Measurements from ENCODE around the gene NFE2L2. TPM values are rescaled to one million over a fixed set of nuclear protein-coding genes. Genes with fewer than 3 reads are reported as not detected.

NFE2L2 gene
- total RNA-seq, 1 experiment from 2014 or later, result 24.2 TPM

DNA sequence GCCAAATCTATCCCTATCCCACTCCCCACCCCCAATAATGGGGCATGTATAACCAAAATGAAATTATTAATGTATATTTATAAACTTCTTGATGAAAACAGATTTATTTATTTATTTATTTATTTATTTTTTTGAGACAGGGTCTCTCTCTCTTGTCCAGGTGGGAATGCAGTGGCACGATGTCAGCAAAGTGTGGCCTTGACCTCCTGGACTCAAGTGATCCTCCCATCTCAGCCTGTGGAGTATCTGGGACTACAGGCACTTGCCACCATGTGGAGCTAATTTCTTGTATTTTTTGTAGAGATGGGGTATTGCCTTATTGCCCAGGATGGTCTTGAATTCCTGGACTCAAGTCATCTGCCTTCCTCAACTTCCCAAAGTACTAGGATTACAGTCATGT, 79.9 kb downstream of the NFE2L2 start:
- Histone ChIP-seq H3K27me3 (ENCODE audit: low read length) (no peaks in the 10 kb centered on the region), H3K4me3 (ENCODE audit: low read length) (no peak overlapping the region), H3K9me3 (ENCODE audit: low read length) (no peaks in the 10 kb centered on the region), H2AFZ (ENCODE audit: low read length) (no peak overlapping the region), H3K9me2 (replicated peaks; ENCODE audit: low read length) (no peaks in the 10 kb centered on the region), H3K79me2 (ENCODE audit: low read length) (no peaks in the 10 kb centered on the region), H3K9ac (ENCODE audit: low read length) (no peak overlapping the region), H3K36me3 (ENCODE audit: low read depth, low read length) (no peaks in the 10 kb centered on the region), H3K4me1 (ENCODE audit: insufficient read depth, low read length) (no peaks in the 10 kb centered on the region), H3F3A (ENCODE audit: low read length, unreplicated experiment) (no peaks in the 10 kb centered on the region), H3K27ac (ENCODE audit: low read length) (no peak overlapping the region), H3K4me2 (ENCODE audit: low read length) (no peak overlapping the region), H4K20me1 (ENCODE audit: low read length) (no peaks in the 10 kb centered on the region)
- ChIA-PET CTCF (no interaction called here), POLR2A (ENCODE audit: unreplicated experiment) (no interaction called here)
- TF ChIP-seq CTCF (conservative IDR thresholded peaks at IDR 0.05; ENCODE audit: low read depth, low read length), result no peak
- no peak for TF ChIP-seq EZH2 (IDR thresholded peaks at IDR 0.05; ENCODE audit: low read length, unreplicated experiment)
- no peak for TF ChIP-seq EZH2phosphoT487 (IDR thresholded peaks at IDR 0.05; ENCODE audit: borderline replicate concordance, low read length)
- intact Hi-C loops (cut with micrococcal nuclease), result no loop called here
- DNase-seq (no peak), ATAC-seq (no peak)
- BruUV-seq (replicated peaks), result no TSS peak

DNA sequence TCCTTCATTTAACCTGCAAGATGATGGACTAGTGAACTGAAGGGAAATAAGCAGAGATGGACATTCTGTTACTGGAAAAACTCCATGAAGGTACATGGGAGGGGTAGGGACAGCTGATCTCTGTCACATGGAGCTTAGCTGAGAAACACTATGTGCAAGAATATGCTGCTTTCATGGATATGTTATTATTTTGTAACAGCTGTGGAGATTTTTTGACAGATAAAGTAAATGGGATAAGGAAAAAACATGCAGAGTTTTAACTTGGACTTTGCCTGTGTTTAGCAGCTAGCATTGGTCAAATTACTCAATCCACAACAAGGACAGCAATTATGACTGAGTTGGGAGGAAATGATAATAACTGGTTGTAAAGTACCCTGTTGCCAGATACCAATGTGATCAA, 80.7 kb downstream of the NFE2L2 start:
- Histone ChIP-seq H3F3A (ENCODE audit: low read length, unreplicated experiment) (no peaks in the 10 kb centered on the region), H3K4me1 (ENCODE audit: insufficient read depth, low read length) (no peaks in the 10 kb centered on the region), H3K79me2 (ENCODE audit: low read length) (no peaks in the 10 kb centered on the region), H4K20me1 (ENCODE audit: low read length) (no peaks in the 10 kb centered on the region), H3K4me2 (ENCODE audit: low read length) (no peak overlapping the region), H3K27me3 (ENCODE audit: low read length) (no peaks in the 10 kb centered on the region), H2AFZ (ENCODE audit: low read length) (no peak overlapping the region), H3K9me3 (ENCODE audit: low read length) (no peaks in the 10 kb centered on the region), H3K36me3 (ENCODE audit: low read depth, low read length) (no peaks in the 10 kb centered on the region), H3K27ac (ENCODE audit: low read length) (no peak overlapping the region), H3K9me2 (replicated peaks; ENCODE audit: low read length) (no peaks in the 10 kb centered on the region), H3K4me3 (ENCODE audit: low read length) (no peak overlapping the region), H3K9ac (ENCODE audit: low read length) (no peak overlapping the region)
- ATAC-seq (no peak), DNase-seq (no peak)
- ChIA-PET POLR2A (ENCODE audit: unreplicated experiment) (no interaction called here), CTCF (no interaction called here)
- BruUV-seq (replicated peaks), result no TSS peak
- intact Hi-C loops (cut with micrococcal nuclease), result no loop called here
- TF ChIP-seq EZH2 (IDR thresholded peaks at IDR 0.05; ENCODE audit: low read length, unreplicated experiment), result no peak
- no peak for TF ChIP-seq CTCF (conservative IDR thresholded peaks at IDR 0.05; ENCODE audit: low read depth, low read length)
- no peak for TF ChIP-seq EZH2phosphoT487 (IDR thresholded peaks at IDR 0.05; ENCODE audit: borderline replicate concordance, low read length)

Small RNA genes lying within 50 kb of the gene (microRNA-seq; reads per million reads assigned to microRNA genes)
- gene MIR3128 (ENCODE audit: unreplicated experiment) (not detected), gene MIR6512 (ENCODE audit: unreplicated experiment) (not detected)

Other genes starting within 250 kb of the NFE2L2 start
- gene HNRNPA3, start 51.9 kb downstream of the NFE2L2 start, total RNA-seq (2014; rRNA removed), result 50.3 and 90.2 TPM in 2 replicates
- 147 and 229 TPM in 2 replicates for gene AGPS, start 128.0 kb upstream of the NFE2L2 start, total RNA-seq (2014; rRNA removed)

Data from PC-3 (cell line).